ENCODE results near the gene STON2. TPM values are rescaled to one million over a fixed set of nuclear protein-coding genes. Genes with fewer than 3 reads are reported as not detected.

Gene STON2
- total RNA-seq, 4 donors from 2014 or later: 10.5 to 37.4 (median 14.8) TPM

- TF ChIP-seq CTCF (IDR thresholded peaks at IDR 0.05; ENCODE audit: low read depth): no peak
Measured at GRCh38 chr14:81310606-81311005, 89.5 kb downstream of the STON2 start.

GRCh38 chr14:81309511-81309910 lies 90.6 kb downstream of the STON2 start:
- TF ChIP-seq CTCF (IDR thresholded peaks at IDR 0.05; ENCODE audit: low read depth): no peak

GRCh38 chr14:81305743-81306142 lies 94.4 kb downstream of the STON2 start:
- no peak for TF ChIP-seq CTCF (IDR thresholded peaks at IDR 0.05; ENCODE audit: low read depth)

GRCh38 chr14:81305065-81305464 lies 95.1 kb downstream of the STON2 start:
- TF ChIP-seq CTCF (IDR thresholded peaks at IDR 0.05; ENCODE audit: low read depth): no peak

- TF ChIP-seq CTCF (IDR thresholded peaks at IDR 0.05; ENCODE audit: low read depth): no peak
Measured at GRCh38 chr14:81303258-81303935, 96.7 kb downstream of the STON2 start.

- no peak for TF ChIP-seq CTCF (IDR thresholded peaks at IDR 0.05; ENCODE audit: low read depth)
Measured at GRCh38 chr14:81302638-81303037, 97.5 kb downstream of the STON2 start.

- TF ChIP-seq CTCF (IDR thresholded peaks at IDR 0.05; ENCODE audit: low read depth): no peak
Measured at GRCh38 chr14:81301813-81302212, 98.3 kb downstream of the STON2 start.

Data from subcutaneous adipose tissue (tissue), 4 donors.